Measurements from ENCODE around the gene SPPL3.

SPPL3 gene

GRCh38 chr12:120767071-120768024, 136.8 kb downstream of the SPPL3 start:
- no peak for DNase-seq

DNA sequence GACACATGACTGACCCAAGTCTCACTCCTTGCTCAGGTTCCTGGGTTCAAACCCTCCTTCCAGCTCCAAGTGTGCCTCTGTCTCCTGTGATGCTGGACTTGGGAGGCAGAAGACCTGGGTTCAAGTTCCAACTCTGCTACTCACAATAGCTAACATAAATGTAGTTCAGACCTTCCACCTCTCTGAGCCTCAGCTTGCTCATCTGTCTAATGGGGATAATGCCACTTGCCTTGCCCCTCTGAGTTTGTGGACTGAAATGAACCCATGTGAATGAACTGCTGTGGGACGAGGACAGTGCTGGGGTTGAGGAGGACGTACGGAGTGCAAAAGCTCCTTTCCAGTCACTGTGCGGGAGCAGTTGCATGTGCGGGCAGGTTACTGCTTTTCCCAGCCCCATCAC, 137.6 kb downstream of the SPPL3 start:
- no peak for DNase-seq

DNA sequence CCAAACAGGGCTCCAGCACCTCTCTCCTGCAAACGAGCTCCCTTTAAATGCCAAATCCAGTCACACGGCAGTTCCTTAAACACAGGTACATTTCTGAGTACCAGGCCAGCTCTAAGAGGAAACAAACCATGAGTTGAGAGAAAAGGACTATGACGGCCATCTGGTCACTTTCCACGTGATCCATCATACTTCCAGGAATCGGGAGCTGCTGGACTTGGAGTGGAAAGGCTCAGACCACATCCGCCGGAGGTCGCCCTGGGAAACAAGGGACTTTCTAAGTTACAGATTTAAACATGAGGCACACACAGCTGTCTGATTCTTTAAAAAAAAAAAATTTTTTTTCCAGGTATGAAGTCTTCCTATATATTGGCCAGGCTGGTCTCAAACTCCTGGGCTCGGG, 139.3 kb downstream of the SPPL3 start:
- DNase-seq: no peak

DNA sequence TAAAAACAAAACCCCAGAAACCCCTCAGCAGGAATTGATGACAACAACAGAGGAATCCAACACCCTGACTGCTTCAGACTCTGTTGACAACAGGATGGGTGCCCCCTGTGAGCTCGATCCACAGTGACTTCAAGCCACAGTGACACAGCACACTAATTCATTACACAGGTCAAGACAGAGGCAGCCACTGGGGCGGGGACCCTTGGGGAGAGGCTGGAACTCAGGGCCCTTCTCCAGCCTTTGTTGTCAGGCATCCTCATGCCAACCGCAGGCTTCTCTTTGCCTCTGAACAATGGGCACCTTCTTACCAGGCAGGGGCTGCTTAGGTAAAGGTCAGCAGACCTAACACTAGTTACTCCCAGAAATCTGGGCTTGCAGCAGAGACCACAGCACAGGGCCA, 140.9 kb downstream of the SPPL3 start:
- DNase-seq: no peak

- no peak for DNase-seq
Observed at GRCh38 chr12:120762086-120762485, 142.1 kb downstream of the SPPL3 start.

- DNase-seq: no peak
Observed at GRCh38 chr12:120761519-120761934, 142.6 kb downstream of the SPPL3 start.

GRCh38 chr12:120760349-120761254, 143.6 kb downstream of the SPPL3 start:
- DNase-seq: peak; percentile 44

GRCh38 chr12:120759591-120760348, 144.4 kb downstream of the SPPL3 start:
- DNase-seq: no peak

DNA sequence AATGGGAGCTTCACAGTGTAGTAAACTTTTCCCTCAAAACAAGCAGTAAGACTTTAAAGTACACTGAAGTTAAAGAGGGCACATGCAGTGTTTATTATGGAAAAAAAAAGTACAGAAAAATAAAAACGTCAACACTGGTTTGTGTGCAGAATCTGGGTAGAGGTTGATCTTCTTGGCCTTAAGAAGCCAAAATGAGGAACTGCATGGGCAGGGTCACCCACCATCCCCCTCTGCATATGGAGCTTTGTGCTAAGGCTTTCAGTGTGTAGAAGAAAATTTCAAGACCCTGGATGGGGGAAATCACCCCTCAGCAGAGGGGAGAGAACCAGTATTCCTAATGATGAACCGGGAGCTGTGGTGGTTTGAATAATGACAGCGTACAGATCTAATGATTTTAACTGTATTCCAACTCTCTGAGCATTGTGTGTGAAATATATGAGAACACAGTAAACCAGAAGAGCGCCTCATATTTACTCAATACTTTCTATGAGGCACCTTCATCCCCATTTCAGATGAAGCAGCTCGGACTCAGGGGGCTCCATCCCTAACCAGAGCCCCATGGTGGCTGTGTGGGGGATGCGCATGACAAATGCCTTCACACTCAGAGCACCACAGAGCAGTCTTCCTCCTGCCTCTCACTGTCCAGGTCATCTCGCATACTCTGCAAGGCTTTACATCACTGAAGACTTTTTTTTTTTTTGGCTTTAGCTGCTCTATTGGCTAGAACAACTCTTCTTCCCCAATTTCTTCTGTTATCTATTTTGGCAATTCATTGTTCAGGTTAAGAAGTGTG, 145.2 kb downstream of the SPPL3 start:
- no peak for DNase-seq

DNA sequence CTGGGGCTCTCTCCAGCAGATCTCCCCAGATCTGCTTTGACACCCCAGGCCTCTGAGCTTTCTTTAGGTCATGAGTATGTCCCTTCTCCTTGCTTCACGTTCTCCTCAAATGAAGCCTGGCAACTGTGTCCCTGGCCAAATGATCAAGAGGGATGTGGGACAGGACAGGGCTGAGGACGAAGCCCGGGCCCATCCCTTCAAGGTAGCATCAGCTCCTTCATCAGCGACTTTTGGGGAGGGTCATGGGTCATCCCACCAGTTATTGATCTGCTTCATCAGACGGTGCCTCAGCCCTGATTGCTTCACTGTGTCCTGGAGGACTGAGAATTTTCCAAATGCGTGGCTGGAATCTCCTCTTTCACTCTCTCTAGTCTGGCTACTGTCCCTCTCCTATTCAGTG, 146.2 kb downstream of the SPPL3 start:
- DNase-seq: no peak

- DNase-seq: no peak
Observed at GRCh38 chr12:120757226-120757742, 146.9 kb downstream of the SPPL3 start.

GRCh38 chr12:120755269-120755668, 148.9 kb downstream of the SPPL3 start:
- no peak for DNase-seq

DNA sequence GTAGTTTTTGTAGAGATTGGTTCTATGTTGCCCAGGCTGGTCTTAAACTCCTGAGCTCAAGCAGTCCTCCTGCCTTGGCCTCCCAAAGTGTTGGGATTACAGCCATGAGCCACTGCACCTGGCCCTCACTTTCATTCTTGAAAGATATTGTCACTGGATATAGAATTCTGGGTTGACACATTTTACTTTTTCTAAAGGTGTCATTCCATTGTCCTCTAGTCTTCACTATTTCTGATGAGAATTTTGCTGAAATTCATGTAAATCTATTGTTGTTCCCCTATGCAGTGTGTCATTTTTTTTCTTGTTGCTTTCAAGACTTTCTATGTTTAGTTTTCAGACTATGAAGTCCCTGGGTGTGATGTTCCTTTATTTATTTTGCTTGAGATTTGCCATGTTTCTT, 149.4 kb downstream of the SPPL3 start:
- DNase-seq: no peak

DNA sequence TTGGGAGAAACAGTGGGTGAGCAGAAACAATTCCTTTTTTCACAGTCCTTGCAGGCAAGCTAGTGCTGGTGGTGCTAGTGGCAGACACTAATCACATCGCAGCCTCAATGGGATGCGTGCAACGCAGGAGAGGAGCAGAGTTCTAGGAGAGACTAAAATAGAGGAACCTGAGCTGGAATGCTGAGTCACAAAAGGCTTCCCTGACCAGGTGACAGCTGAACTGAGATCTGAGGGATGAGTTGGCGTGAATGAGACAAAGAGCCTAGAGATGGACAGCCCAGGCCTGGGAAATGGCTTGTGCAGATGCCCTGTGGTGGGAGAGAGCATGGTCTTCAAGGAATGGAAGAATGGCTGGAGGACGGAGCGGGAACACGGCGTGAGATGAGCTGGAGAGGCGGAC, 152.8 kb downstream of the SPPL3 start:
- DNase-seq: no peak

- DNase-seq: no peak
Observed at GRCh38 chr12:120750806-120751205, 153.4 kb downstream of the SPPL3 start.

DNA sequence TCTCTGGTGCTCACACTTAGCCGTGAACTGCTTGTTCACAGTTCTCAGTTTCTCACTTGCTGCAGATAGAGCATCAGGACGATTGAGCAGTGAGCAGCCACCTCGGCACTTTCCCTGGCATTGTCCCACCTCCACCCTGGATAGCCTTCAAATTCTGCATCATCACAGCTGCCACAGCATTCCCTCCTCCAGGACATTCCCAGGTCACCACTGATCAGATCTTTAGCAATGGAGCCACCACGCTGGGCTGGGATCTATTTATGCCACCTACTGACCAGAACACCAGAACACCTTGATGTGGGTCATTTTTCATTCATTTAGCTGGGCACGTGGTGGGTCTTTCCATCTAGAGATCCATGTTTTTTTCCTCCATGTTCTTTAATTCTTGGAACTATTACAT, 154.9 kb downstream of the SPPL3 start:
- DNase-seq: no peak

- DNase-seq: no peak
Observed at GRCh38 chr12:120748242-120748641, 155.9 kb downstream of the SPPL3 start.

GRCh38 chr12:120744922-120745493, 159.2 kb downstream of the SPPL3 start:
- DNase-seq: no peak

GRCh38 chr12:120741476-120742421, 162.4 kb downstream of the SPPL3 start:
- no peak for DNase-seq

GRCh38 chr12:120740871-120741270, 163.3 kb downstream of the SPPL3 start:
- no peak for DNase-seq
